KMS-11 (cell line): ENCODE data around the gene OXLD1.

Experiments
- H2AFZ ChIP-seq: fragments of 200-600 bp; sonication (generic); 2 replicates; pipeline ENCODE4 v1.6.1; 2016; ENCODE audit warnings: antibody characterized with exemption, mixed run types, low read depth
- H3K27ac ChIP-seq: fragments of 200-600 bp; sonication (generic); 2 replicates; pipeline ENCODE4 v1.6.1; 2016; ENCODE audit warnings: mild to moderate bottlenecking, mixed run types
- H3K27me3 ChIP-seq: fragments of 200-600 bp; sonication (generic); 2 replicates; pipeline ENCODE4 v1.6.1; 2017; ENCODE audit warnings: mild to moderate bottlenecking, low read depth, mixed run types, moderate library complexity; ENCODE audit not compliant: insufficient read depth
- H3K36me3 ChIP-seq: fragments of 200-600 bp; sonication (generic); 2 replicates; pipeline ENCODE4 v1.6.1; 2017; ENCODE audit warnings: mild to moderate bottlenecking, mixed run types; ENCODE audit not compliant: insufficient read depth
- H3K4me1 ChIP-seq: fragments of 200-600 bp; sonication (generic); 2 replicates; pipeline ENCODE4 v1.6.1; 2016; ENCODE audit warnings: mild to moderate bottlenecking, low read depth, mixed run types; ENCODE audit not compliant: poor library complexity, severe bottlenecking
- H3K4me2 ChIP-seq: fragments of 200-600 bp; sonication (generic); 2 replicates; pipeline ENCODE4 v1.7.0; 2016; ENCODE audit warnings: mild to moderate bottlenecking, mixed run types
- H3K4me3 ChIP-seq: fragments of 200-600 bp; sonication (generic); IDR thresholded peaks from 2 replicates; pipeline ENCODE4 v1.6.1; 2017; ENCODE audit warnings: low read depth, low read length, mixed read lengths; ENCODE audit not compliant: insufficient read depth
- H3K79me2 ChIP-seq: fragments of 200-600 bp; sonication (generic); 2 replicates; pipeline ENCODE4 v1.6.1; 2016; ENCODE audit warnings: low read depth, mixed run types; ENCODE audit not compliant: insufficient read depth
- H3K9ac ChIP-seq: fragments of 200-600 bp; sonication (generic); 2 replicates; pipeline ENCODE4 v1.6.1; 2016; ENCODE audit warnings: mild to moderate bottlenecking, mixed run types
- H4K20me1 ChIP-seq: fragments of 200-600 bp; sonication (generic); 2 replicates; pipeline ENCODE4 v1.6.1; 2016; ENCODE audit warnings: mild to moderate bottlenecking, mixed run types; ENCODE audit not compliant: insufficient read depth
- TF ChIP-seq, protein P1 (sequence below): fragments of 200-600 bp; sonication (generic); conservative IDR thresholded peaks from 2 replicates; pipeline ENCODE4 v1.6.1; 2017; ENCODE audit warnings: low read depth, mild to moderate bottlenecking, antibody characterized with exemption, low read length, moderate library complexity, mixed read lengths

The OXLD1 gene

DNA sequence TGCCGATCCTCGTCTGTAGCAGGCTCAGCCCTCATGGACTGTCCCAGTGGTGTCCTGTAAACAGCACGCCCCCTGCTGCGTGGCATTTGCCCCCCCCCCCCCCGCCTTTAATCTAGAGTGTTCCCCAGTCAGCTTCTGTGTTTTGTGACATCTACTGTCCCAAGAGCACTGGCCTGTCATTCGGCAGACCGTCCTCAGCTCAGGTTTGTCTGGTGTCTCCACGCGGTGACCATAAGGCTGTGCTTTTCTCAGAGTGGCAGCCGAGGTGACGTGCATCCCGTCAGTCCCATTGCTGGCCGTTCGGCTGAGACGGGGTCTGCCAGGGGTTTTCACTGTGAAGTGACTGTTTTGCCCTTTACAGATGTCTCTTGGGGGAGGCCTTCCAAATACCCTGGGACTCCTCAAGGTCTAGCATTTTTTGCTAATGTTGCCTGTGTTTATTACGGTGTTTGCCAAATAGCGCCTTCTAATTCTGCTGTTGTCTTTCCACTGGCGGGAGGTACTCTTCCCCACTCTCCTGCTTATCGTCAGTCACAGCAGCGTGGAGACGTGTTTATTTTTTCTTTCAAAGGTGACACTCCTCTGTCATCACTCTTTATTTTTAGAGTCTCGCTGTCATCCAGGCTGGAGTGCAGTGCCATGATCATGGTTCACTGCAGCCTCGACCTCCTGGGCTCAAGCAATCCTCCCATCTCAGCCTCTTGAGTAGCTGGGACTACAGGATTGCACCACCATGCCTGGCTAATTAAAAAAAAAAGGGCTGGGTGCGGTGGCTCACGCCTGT, 31.0 kb upstream of the OXLD1 start:
- H3K79me2 ChIP-seq = peaks cover 30% of the 10 kb centered on the region
- H2AFZ ChIP-seq = no peak overlapping the region
- no peak overlapping the region for H3K4me2 ChIP-seq
- peaks cover 17% of the 10 kb centered on the region for H3K4me1 ChIP-seq
- H3K36me3 ChIP-seq = no peaks in the 10 kb centered on the region; the same call in 1 of the 2 replicates
- no peak overlapping the region for H3K4me3 ChIP-seq
- TF ChIP-seq, protein P1, sequence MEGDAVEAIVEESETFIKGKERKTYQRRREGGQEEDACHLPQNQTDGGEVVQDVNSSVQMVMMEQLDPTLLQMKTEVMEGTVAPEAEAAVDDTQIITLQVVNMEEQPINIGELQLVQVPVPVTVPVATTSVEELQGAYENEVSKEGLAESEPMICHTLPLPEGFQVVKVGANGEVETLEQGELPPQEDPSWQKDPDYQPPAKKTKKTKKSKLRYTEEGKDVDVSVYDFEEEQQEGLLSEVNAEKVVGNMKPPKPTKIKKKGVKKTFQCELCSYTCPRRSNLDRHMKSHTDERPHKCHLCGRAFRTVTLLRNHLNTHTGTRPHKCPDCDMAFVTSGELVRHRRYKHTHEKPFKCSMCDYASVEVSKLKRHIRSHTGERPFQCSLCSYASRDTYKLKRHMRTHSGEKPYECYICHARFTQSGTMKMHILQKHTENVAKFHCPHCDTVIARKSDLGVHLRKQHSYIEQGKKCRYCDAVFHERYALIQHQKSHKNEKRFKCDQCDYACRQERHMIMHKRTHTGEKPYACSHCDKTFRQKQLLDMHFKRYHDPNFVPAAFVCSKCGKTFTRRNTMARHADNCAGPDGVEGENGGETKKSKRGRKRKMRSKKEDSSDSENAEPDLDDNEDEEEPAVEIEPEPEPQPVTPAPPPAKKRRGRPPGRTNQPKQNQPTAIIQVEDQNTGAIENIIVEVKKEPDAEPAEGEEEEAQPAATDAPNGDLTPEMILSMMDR = no peak
- H3K27me3 ChIP-seq = no peaks in the 10 kb centered on the region
- H4K20me1 ChIP-seq = no peaks in the 10 kb centered on the region
- H3K9ac ChIP-seq = no peak overlapping the region
- H3K27ac ChIP-seq = no peak overlapping the region

DNA sequence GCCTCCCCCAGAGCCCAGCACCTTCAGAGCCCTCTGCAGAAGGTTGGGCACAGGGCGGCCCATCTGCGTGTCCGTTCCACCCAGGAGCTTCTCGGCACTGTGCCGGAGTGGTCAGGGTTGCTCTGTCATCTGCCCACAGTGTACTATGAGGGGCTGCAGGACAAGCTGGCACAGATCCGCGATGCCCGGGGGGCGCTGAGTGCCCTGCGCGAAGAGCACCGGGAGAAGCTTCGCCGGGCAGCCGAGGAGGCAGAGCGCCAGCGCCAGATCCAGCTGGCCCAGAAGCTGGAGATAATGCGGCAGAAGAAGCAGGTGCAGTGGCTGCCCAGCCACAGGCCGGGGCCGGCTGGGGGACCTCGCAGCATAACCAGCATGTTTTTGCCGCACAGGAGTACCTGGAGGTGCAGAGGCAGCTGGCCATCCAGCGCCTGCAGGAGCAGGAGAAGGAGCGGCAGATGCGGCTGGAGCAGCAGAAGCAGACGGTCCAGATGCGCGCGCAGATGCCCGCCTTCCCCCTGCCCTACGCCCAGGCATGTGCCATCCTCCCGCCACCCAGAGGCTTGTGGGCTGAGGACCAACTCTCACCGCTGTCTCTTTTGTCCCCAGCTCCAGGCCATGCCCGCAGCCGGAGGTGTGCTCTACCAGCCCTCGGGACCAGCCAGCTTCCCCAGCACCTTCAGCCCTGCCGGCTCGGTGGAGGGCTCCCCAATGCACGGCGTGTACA, 30.0 kb upstream of the OXLD1 start:
- no peaks in the 10 kb centered on the region; the same call in 1 of the 2 replicates for H3K36me3 ChIP-seq
- H3K4me1 ChIP-seq = peaks cover 10% of the 10 kb centered on the region
- no peak overlapping the region for H3K4me3 ChIP-seq
- no peak overlapping the region for H3K27ac ChIP-seq
- no peaks in the 10 kb centered on the region for H4K20me1 ChIP-seq
- TF ChIP-seq, protein P1 = no peak
- no peak overlapping the region for H3K4me2 ChIP-seq
- no peak overlapping the region for H3K9ac ChIP-seq
- H2AFZ ChIP-seq = no peak overlapping the region
- no peaks in the 10 kb centered on the region for H3K27me3 ChIP-seq
- H3K79me2 ChIP-seq = peaks cover 21% of the 10 kb centered on the region; the same call in 1 of the 2 replicates

DNA sequence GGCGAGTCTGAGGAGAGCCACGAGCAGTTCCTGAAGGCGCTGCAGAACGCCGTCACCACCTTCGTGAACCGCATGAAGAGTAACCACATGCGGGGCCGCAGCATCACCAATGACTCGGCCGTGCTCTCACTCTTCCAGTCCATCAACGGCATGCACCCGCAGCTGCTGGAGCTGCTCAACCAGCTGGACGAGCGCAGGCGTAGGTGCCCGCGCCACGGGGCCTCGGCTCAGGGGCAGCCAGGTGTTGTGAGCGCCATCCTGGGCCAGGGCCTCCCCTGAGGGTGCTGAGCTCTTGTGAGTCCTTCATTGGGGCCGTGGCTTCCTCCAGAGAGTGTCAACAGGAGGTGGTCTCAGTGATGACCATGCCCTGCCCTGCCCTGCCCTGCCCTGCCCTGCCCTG, 29.4 kb upstream of the OXLD1 start:
- Histone ChIP-seq H3K9ac (no peak overlapping the region), H3K79me2 (peaks cover 15% of the 10 kb centered on the region; the same call in 1 of the 2 replicates), H3K36me3 (no peaks in the 10 kb centered on the region; the same call in 1 of the 2 replicates), H3K4me2 (no peak overlapping the region), H4K20me1 (no peaks in the 10 kb centered on the region), H3K4me1 (peaks cover 4% of the 10 kb centered on the region), H3K27me3 (no peaks in the 10 kb centered on the region), H3K27ac (no peak overlapping the region), H3K4me3 (no peak overlapping the region), H2AFZ (no peak overlapping the region)
- TF ChIP-seq, protein P1 = no peak

DNA sequence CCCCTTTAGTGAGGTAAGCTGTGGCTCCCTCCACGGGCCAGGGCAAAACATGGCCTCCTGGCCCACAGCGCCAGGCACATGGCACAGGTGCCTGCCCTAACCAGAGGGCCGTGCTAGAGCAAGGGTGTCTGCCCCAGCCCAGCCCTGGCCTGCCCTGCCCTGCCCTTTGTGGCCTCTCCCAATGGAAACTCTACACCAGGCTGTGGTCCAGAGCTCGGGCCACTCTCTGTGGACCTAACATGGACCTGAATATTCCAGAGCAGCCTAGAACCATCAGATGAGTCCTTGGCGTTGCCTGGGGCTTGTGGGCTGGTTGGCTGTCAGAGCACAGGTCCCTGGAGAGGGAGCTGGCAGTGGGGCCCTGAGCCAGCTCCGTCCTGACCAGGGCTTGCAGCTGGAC, 28.8 kb upstream of the OXLD1 start:
- no peak overlapping the region for H3K4me3 ChIP-seq
- no peaks in the 10 kb centered on the region for H3K27me3 ChIP-seq
- no peaks in the 10 kb centered on the region; the same call in 1 of the 2 replicates for H3K36me3 ChIP-seq
- H3K4me2 ChIP-seq = no peak overlapping the region
- no peaks in the 10 kb centered on the region for H4K20me1 ChIP-seq
- H2AFZ ChIP-seq = no peak overlapping the region
- no peak overlapping the region for H3K27ac ChIP-seq
- H3K4me1 ChIP-seq = no peaks in the 10 kb centered on the region
- no peak overlapping the region for H3K9ac ChIP-seq
- peaks cover 11% of the 10 kb centered on the region; the same call in 1 of the 2 replicates for H3K79me2 ChIP-seq
- TF ChIP-seq, protein P1 = no peak
